Common myeloid progenitor, CD34-positive (primary cell): ENCODE measurements around the gene MUCL1.

ENCODE experiments used
- CTCF ChIA-PET: fragments of 350-600 bp; sonication (Branson Sonifier 250); formaldehyde crosslinking; loops from one replicate; lab custom pipeline; 2021; ENCODE audit warnings: antibody characterized with exemption; lab: Charles Lee
- POLR2A ChIA-PET: fragments of 350-600 bp; sonication (Branson Sonifier 250); formaldehyde crosslinking; loops from one replicate; lab custom pipeline; 2021; ENCODE audit warnings: antibody characterized with exemption; lab: Charles Lee
- DNase-seq, 3 donors: peaks; one replicate each; pipeline versions ENCODE4 v3.0.0 to v3.0.0-alpha.2; 2013
- H3K27ac ChIP-seq, 2 experiments: 1 replicate in 1 of 2; 2 replicates in 1 of 2; pipeline ENCODE4 v1.7.0; 2013; ENCODE audit warnings: inconsistent platforms in 2 of 2, low read length in 2 of 2, mild to moderate bottlenecking in 2 of 2, low read depth in 1 of 2, moderate library complexity in 1 of 2; ENCODE audit not compliant: severe bottlenecking in 2 of 2, insufficient read depth in 1 of 2, poor library complexity in 1 of 2
- H3K27me3 ChIP-seq, 5 experiments: replicated peaks in 2 of 5; 1 replicate in 3 of 5; 2 replicates in 2 of 5; pipeline versions ENCODE4 v1.6.1 to v1.7.0; 2013; ENCODE audit warnings: low read length in 4 of 5, mild to moderate bottlenecking in 2 of 5, moderate library complexity in 2 of 5, inconsistent platforms in 1 of 5; ENCODE audit not compliant: insufficient read depth in 5 of 5, control insufficient read depth in 4 of 5
- H3K36me3 ChIP-seq, 4 experiments: 1 replicate in 2 of 4; 2 replicates in 2 of 4; pipeline versions ENCODE4 v1.6.1 to v1.7.0; 2013; ENCODE audit warnings: low read length in 3 of 4, control low read depth in 1 of 4, mild to moderate bottlenecking in 1 of 4; ENCODE audit not compliant: control insufficient read depth in 4 of 4, insufficient read depth in 4 of 4
- H3K4me1 ChIP-seq, 4 experiments: 1 replicate in 3 of 4; 2 replicates in 1 of 4; pipeline versions ENCODE4 v1.6.1 to v1.7.1; 2013; ENCODE audit warnings: low read length in 3 of 4, mild to moderate bottlenecking in 3 of 4, control low read depth in 1 of 4, inconsistent platforms in 1 of 4, moderate library complexity in 1 of 4; ENCODE audit not compliant: control insufficient read depth in 4 of 4, insufficient read depth in 4 of 4; ENCODE audit errors: control extremely low read depth in 1 of 4
- H3K4me3 ChIP-seq, 7 experiments: 1 replicate in 4 of 7; 2 replicates in 3 of 7; pipeline versions ENCODE4 v1.5.1 to v1.7.0; 2013; ENCODE audit warnings: mild to moderate bottlenecking in 7 of 7, low read length in 6 of 7, moderate library complexity in 6 of 7, inconsistent platforms in 2 of 7, low read depth in 2 of 7, control low read depth in 1 of 7; ENCODE audit not compliant: insufficient read depth in 4 of 7, control insufficient read depth in 1 of 7; ENCODE audit errors: extremely low read depth in 1 of 7
- H3K9me3 ChIP-seq, 5 experiments: 1 replicate in 4 of 5; 2 replicates in 1 of 5; pipeline versions ENCODE4 v1.6.1 to v1.7.1; 2013; ENCODE audit warnings: low read length in 4 of 5, mild to moderate bottlenecking in 2 of 5, inconsistent platforms in 1 of 5, low read depth in 1 of 5, moderate library complexity in 1 of 5; ENCODE audit not compliant: control insufficient read depth in 4 of 5, insufficient read depth in 2 of 5; ENCODE audit errors: control extremely low read depth in 1 of 5
- WGBS: methylation state at CpG from one replicate; pipeline ENCODE4 v1.1.5; 2013; ENCODE audit not compliant: insufficient coverage; 5-methylcytosine and 5-hydroxymethylcytosine counted together

Gene MUCL1

DNA sequence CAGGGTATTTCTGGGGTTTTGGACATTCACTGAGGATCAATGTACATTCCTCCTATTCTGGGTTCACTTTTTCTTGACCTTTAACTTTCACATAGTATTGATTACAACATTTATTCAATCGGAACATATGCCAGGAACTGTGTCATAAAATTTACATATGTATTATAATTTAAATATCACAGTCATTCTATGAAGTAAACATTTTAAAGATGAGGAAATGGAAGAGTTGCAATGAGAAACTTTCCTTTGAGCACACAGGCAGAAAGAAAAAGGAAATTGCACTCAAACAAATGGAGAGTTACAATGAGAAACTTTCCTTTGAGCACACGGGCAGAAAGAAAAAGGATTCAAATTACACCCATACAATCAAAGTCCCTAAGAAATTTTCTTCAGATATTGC, 3.1 kb downstream of the MUCL1 start:
- 80% methylated on average over 1 of the region's 2 CpGs for WGBS
- Histone ChIP-seq H3K4me1 (no peaks in the 10 kb centered on the region), H3K9me3 (no peaks in the 10 kb centered on the region), H3K27me3 (no peaks in the 10 kb centered on the region), H3K4me3 (no peak overlapping the region), H3K36me3 (no peaks in the 10 kb centered on the region), H3K27ac (no peak overlapping the region)
- ChIA-PET CTCF (interaction anchor here (0.7 to 3.3 kb wide), 3 partner anchors 103 to 215 kb away, joined by 3 to 15 read pairs (median 8); no protein-coding TSS in a partner anchor), POLR2A (no interaction called here)
- no peak for DNase-seq

DNA sequence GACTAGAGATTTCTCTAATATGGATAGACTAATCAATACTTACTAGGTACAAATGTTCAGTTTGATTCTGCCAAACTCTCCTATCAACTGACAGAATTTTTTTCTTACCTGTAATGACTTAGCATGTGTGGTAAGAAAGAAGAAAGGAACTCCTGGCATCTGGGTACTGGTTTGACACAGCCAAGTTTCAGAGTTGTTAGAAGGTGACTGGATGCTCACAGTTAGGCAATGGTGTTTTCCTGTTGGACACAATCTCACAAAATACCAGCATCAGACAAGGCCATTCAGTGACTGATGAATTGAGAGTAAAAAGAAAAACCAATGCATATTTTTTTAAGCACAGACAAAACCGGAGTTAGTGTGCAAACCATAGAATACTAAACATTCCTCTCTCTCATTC, 4.2 kb downstream of the MUCL1 start:
- 75% methylated on average over 1 of the region's 1 CpG for WGBS
- CTCF ChIA-PET: no interaction called here
- POLR2A ChIA-PET: no interaction called here
- Histone ChIP-seq H3K9me3 (no peaks in the 10 kb centered on the region), H3K4me1 (no peaks in the 10 kb centered on the region), H3K4me3 (no peak overlapping the region), H3K27ac (no peak overlapping the region), H3K36me3 (no peaks in the 10 kb centered on the region), H3K27me3 (no peaks in the 10 kb centered on the region)
- no peak for DNase-seq

GRCh38 chr12:54859502-54859901, 5.2 kb downstream of the MUCL1 start:
- ChIA-PET CTCF (interaction anchor here (0.8 kb wide), 1 partner anchor 99 kb away, joined by 3 read pairs; no protein-coding TSS in a partner anchor), POLR2A (no interaction called here)
- H3K4me3 ChIP-seq: no peak overlapping the region
- no peaks in the 10 kb centered on the region for H3K27me3 ChIP-seq
- H3K27ac ChIP-seq: no peak overlapping the region
- no peaks in the 10 kb centered on the region for H3K4me1 ChIP-seq
- DNase-seq: no peak
- 87% methylated on average over 4 of the region's 4 CpGs for WGBS
- no peaks in the 10 kb centered on the region for H3K36me3 ChIP-seq
- H3K9me3 ChIP-seq: no peaks in the 10 kb centered on the region

- WGBS: no CpG with 5 or more reads among the region's 1 CpG
- Histone ChIP-seq H3K27ac (no peak overlapping the region), H3K4me1 (no peaks in the 10 kb centered on the region), H3K36me3 (no peaks in the 10 kb centered on the region), H3K27me3 (peaks cover 0 to 2% (median 0%) of the 10 kb centered on the region in 5 experiments), H3K9me3 (no peaks in the 10 kb centered on the region), H3K4me3 (no peak overlapping the region)
- ChIA-PET CTCF (interaction anchor here (1.1 kb wide), 1 partner anchor 207 kb away, joined by 3 read pairs; no protein-coding TSS in a partner anchor), POLR2A (no interaction called here)
- no peak for DNase-seq
Measured at GRCh38 chr12:54861927-54862326, 7.6 kb downstream of the MUCL1 start.

DNA sequence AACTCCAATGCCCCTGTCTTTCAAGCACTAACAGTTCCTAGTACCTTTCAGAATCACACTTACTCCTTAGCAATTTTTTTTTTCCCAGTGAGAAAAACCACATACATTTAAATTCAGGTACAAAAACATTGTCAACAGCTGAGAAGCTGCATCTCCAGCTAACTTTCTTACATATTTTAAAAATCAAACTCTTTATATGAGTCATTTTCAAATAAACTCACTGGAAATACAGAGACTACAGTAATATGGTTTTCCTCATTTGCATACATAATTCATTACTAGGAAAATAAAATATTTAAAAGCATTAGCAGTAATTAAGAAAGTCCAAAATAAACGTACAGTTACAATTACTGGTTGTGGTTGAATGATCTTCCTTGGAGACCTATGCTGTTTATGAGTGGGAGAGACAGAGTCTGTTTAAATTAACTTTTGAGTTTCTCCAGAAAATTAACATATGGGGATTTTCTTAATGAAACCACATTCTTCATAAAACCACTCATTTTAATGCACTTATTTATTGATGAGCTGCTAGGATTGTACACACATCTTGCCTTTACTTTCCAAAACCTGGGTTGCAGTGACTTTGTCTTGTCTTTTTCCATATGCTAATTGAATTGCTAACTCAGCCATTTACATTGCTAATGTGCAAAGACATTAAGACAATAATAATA, 9.8 kb downstream of the MUCL1 start:
- no peaks in the 10 kb centered on the region for H3K9me3 ChIP-seq
- H3K36me3 ChIP-seq: no peaks in the 10 kb centered on the region
- DNase-seq: no peak
- peaks cover 0 to 6% (median 0%) of the 10 kb centered on the region in 5 experiments for H3K27me3 ChIP-seq
- CTCF ChIA-PET: interaction anchor here (1.0 kb wide), 1 partner anchor 115 kb away, joined by 3 read pairs; no protein-coding TSS in a partner anchor
- H3K4me3 ChIP-seq: no peak overlapping the region
- no peak overlapping the region for H3K27ac ChIP-seq
- WGBS: no CpG with 5 or more reads among the region's 1 CpG
- POLR2A ChIA-PET: no interaction called here
- H3K4me1 ChIP-seq: no peaks in the 10 kb centered on the region

DNA sequence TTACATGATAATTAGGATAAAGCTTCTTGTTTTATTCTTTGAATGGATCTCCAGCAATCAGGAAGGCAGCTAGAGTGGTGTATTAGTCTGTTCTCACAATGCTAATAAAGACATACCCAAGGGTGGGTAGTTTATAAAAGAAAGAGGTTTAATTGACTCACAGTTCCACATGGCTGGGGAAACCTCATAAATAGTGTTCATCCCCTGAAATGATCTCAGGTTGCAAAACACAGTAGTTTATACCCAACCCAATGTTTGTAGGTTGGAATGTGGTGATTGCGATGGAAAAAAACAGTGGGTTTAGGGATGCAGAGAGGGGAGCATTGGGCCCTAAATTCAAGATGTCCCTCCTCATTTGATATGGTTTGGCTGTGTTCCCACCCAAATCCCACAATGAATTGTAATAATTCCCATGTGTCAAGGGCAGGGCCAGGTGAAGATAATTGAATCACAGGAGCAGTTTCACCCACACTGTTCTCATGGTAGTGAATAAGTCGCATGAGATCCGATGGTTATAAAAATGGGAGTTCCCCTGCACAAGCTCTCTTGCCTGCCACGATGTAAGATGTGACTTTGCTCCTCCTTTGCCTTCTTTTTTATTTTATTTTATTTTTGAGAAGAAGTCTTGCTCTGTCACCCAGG, 11.5 kb downstream of the MUCL1 start:
- WGBS: 92% methylated on average over 2 of the region's 4 CpGs
- Histone ChIP-seq H3K4me1 (no peaks in the 10 kb centered on the region), H3K4me3 (no peak overlapping the region), H3K27me3 (peaks cover 0 to 8% (median 0%) of the 10 kb centered on the region in 5 experiments), H3K27ac (no peak overlapping the region), H3K9me3 (no peaks in the 10 kb centered on the region), H3K36me3 (no peaks in the 10 kb centered on the region)
- DNase-seq: no peak
- POLR2A ChIA-PET: no interaction called here
- CTCF ChIA-PET: no interaction called here

- H3K4me1 ChIP-seq: no peaks in the 10 kb centered on the region
- peaks cover 0 to 14% (median 0%) of the 10 kb centered on the region in 5 experiments for H3K27me3 ChIP-seq
- CTCF ChIA-PET: no interaction called here
- POLR2A ChIA-PET: no interaction called here
- 90% methylated on average over 1 of the region's 2 CpGs for WGBS
- no peak for DNase-seq
- H3K27ac ChIP-seq: no peak overlapping the region
- no peaks in the 10 kb centered on the region for H3K36me3 ChIP-seq
- no peaks in the 10 kb centered on the region for H3K9me3 ChIP-seq
- H3K4me3 ChIP-seq: no peak overlapping the region
Measured at GRCh38 chr12:54868690-54869089, 14.4 kb downstream of the MUCL1 start.
